H9 (cell line): ENCODE results near the gene STYK1. TPM values are rescaled to one million over a fixed set of nuclear protein-coding genes. Genes with fewer than 3 reads are reported as not detected.

Experiments
- DNase-seq: peaks from one replicate; pipeline ENCODE4 v3.0.0-alpha.2; 2017
- H2AFZ ChIP-seq: one replicate; pipeline ENCODE4 v1.6.1; 2013; ENCODE audit warnings: mild to moderate bottlenecking, low read length, control low read depth, moderate library complexity
- H2AK5ac ChIP-seq: 2 replicates; pipeline ENCODE4 v1.6.1; 2013; ENCODE audit warnings: low read length, control low read depth, mixed read lengths; ENCODE audit not compliant: insufficient read length
- H2BK120ac ChIP-seq: one replicate; pipeline ENCODE4 v1.6.1; 2013; ENCODE audit warnings: low read depth, mild to moderate bottlenecking, low read length, control low read depth, inconsistent platforms; ENCODE audit not compliant: poor library complexity, severe bottlenecking
- H2BK12ac ChIP-seq: 2 replicates; pipeline ENCODE4 v1.6.1; 2013; ENCODE audit warnings: low read length, control low read depth, mixed read lengths, low read depth; ENCODE audit not compliant: insufficient read length
- H2BK15ac ChIP-seq: 2 replicates; pipeline ENCODE4 v1.6.1; 2013; ENCODE audit warnings: low read depth, low read length, control low read depth
- H2BK20ac ChIP-seq: one replicate; pipeline ENCODE4 v1.6.1; 2013; ENCODE audit warnings: low read depth, mild to moderate bottlenecking, low read length, control low read depth, inconsistent platforms; ENCODE audit not compliant: poor library complexity, severe bottlenecking
- H2BK5ac ChIP-seq: 2 replicates; pipeline ENCODE4 v1.6.1; 2013; ENCODE audit warnings: low read length, control low read depth, mixed read lengths; ENCODE audit not compliant: insufficient read length
- H3K14ac ChIP-seq: 2 replicates; pipeline ENCODE4 v1.6.1; 2013; ENCODE audit warnings: low read length, control low read depth; ENCODE audit not compliant: insufficient read depth
- H3K18ac ChIP-seq: 2 replicates; pipeline ENCODE4 v1.6.1; 2013; ENCODE audit warnings: low read depth, mild to moderate bottlenecking, mixed read lengths, low read length, control low read depth; ENCODE audit not compliant: insufficient read length
- H3K23ac ChIP-seq: 2 replicates; pipeline ENCODE4 v1.6.1; 2013; ENCODE audit warnings: low read length, control low read depth, mixed read lengths, low read depth; ENCODE audit not compliant: insufficient read length
- H3K23me2 ChIP-seq: 2 replicates; pipeline ENCODE4 v1.6.1; 2013; ENCODE audit warnings: low read depth, mild to moderate bottlenecking, mixed read lengths, low read length, control low read depth; ENCODE audit not compliant: insufficient read length, poor library complexity, severe bottlenecking
- H3K27ac ChIP-seq: 2 replicates; pipeline ENCODE4 v1.5.1; 2013; ENCODE audit warnings: low read length, control low read depth, mixed read lengths, low read depth; ENCODE audit not compliant: insufficient read length
- H3K27me3 ChIP-seq: 2 replicates; pipeline ENCODE4 v1.6.1; 2013; ENCODE audit warnings: low read length, control low read depth, inconsistent platforms; ENCODE audit not compliant: insufficient read depth
- H3K4ac ChIP-seq: 2 replicates; pipeline ENCODE4 v1.6.1; 2013; ENCODE audit warnings: low read depth, mild to moderate bottlenecking, control low read depth, inconsistent platforms, low read length, moderate library complexity
- H3K4me1 ChIP-seq: 2 replicates; pipeline ENCODE4 v1.6.1; 2013; ENCODE audit warnings: low read length, control low read depth, inconsistent platforms; ENCODE audit not compliant: insufficient read depth
- H3K4me2 ChIP-seq: 2 replicates; pipeline ENCODE4 v1.6.1; 2013; ENCODE audit warnings: low read length, control low read depth, mixed read lengths; ENCODE audit not compliant: insufficient read length, insufficient read depth
- H3K56ac ChIP-seq: 2 replicates; pipeline ENCODE4 v1.6.1; 2013; ENCODE audit warnings: low read depth, mild to moderate bottlenecking, mixed read lengths, low read length, control low read depth; ENCODE audit not compliant: insufficient read length
- H3K79me1 ChIP-seq: 2 replicates; pipeline ENCODE4 v1.6.1; 2013; ENCODE audit warnings: low read depth, mild to moderate bottlenecking, moderate library complexity, low read length, control low read depth, inconsistent platforms; ENCODE audit not compliant: insufficient read depth, poor library complexity, severe bottlenecking
- H3K79me2 ChIP-seq: 2 replicates; pipeline ENCODE4 v1.6.1; 2013; ENCODE audit warnings: low read length, control low read depth, inconsistent platforms; ENCODE audit not compliant: insufficient read depth
- H3K9ac ChIP-seq: 2 replicates; pipeline ENCODE4 v1.6.1; 2013; ENCODE audit warnings: low read length, control low read depth, mixed read lengths; ENCODE audit not compliant: insufficient read length; ENCODE audit errors: extremely low read depth
- H3K9me3 ChIP-seq: one replicate; pipeline ENCODE4 v1.6.1; 2013; ENCODE audit warnings: low read depth, low read length, inconsistent platforms; ENCODE audit not compliant: control insufficient read depth
- H3T11ph ChIP-seq: one replicate; pipeline ENCODE4 v1.6.1; 2013; ENCODE audit warnings: mild to moderate bottlenecking, low read length, control low read depth, inconsistent platforms
- H4K20me1 ChIP-seq: one replicate; pipeline ENCODE4 v1.6.1; 2013; ENCODE audit not compliant: control insufficient read depth, insufficient read length, insufficient read depth
- H4K5ac ChIP-seq: 2 replicates; pipeline ENCODE4 v1.6.1; 2013; ENCODE audit warnings: low read depth, mild to moderate bottlenecking, mixed read lengths, low read length, control low read depth; ENCODE audit not compliant: insufficient read length
- H4K8ac ChIP-seq: replicated peaks from 2 replicates; pipeline ENCODE4 v1.6.1; 2013; ENCODE audit warnings: low read length, control low read depth, mixed read lengths, low read depth; ENCODE audit not compliant: insufficient read length
- H4K91ac ChIP-seq: 2 replicates; pipeline ENCODE4 v1.6.1; 2013; ENCODE audit warnings: low read depth, mild to moderate bottlenecking, moderate library complexity, mixed read lengths, low read length, control low read depth; ENCODE audit not compliant: insufficient read length
- H3K27ac Mint-ChIP-seq, 3 experiments: 2 replicates in 2 of 3; 3 replicates in 1 of 3; pipeline ENCODE4 v1.8.0; 2020 to 2021; ENCODE audit warnings: mixed read lengths in 3 of 3, mild to moderate bottlenecking in 1 of 3, moderate library complexity in 1 of 3
- H3K27me3 Mint-ChIP-seq: 2 replicates; pipeline ENCODE4 v1.8.0; 2021; ENCODE audit warnings: low read depth, mild to moderate bottlenecking, moderate library complexity, mixed read lengths
- H3K36me3 Mint-ChIP-seq, 3 experiments: 2 replicates in 2 of 3; 3 replicates in 1 of 3; pipeline ENCODE4 v1.8.0; 2020 to 2021; ENCODE audit warnings: low read depth in 3 of 3, mixed read lengths in 3 of 3; ENCODE audit not compliant: insufficient read depth in 1 of 3
- H3K4me1 Mint-ChIP-seq, 2 experiments: 2 replicates each; pipeline ENCODE4 v1.8.0; 2020; ENCODE audit warnings: mixed read lengths in 2 of 2
- H3K4me3 Mint-ChIP-seq, 2 experiments: 2 replicates in 1 of 2; 3 replicates in 1 of 2; pipeline ENCODE4 v1.8.0; 2020 to 2021; ENCODE audit warnings: mild to moderate bottlenecking in 2 of 2, mixed read lengths in 2 of 2, moderate library complexity in 1 of 2
- H3K9me3 Mint-ChIP-seq, 2 experiments: 2 replicates in 1 of 2; 3 replicates in 1 of 2; pipeline ENCODE4 v1.8.0; 2020; ENCODE audit warnings: mild to moderate bottlenecking in 2 of 2, mixed read lengths in 2 of 2, moderate library complexity in 1 of 2
- CTCF ChIP-seq: fragments of 200-600 bp; sonication (generic); conservative IDR thresholded peaks from 3 replicates; pipeline ENCODE4 v1.8.0; 2021; ENCODE audit warnings: antibody characterized with exemption, mild to moderate bottlenecking
- WGBS: extraction: QIAGEN DNeasy Blood & Tissue Kit; methylation state at CpG from one replicate; pipeline ENCODE4 v1.1.7; 2013; ENCODE audit warnings: missing lambda C conversion rate, low lambda C conversion rate, mixed read lengths; ENCODE audit not compliant: insufficient read length; ENCODE audit errors: extremely low coverage; 5-methylcytosine and 5-hydroxymethylcytosine counted together
- total RNA-seq: library from RNA; stranded (reverse); gene quantifications from 2 replicates; pipeline ENCODE4 v1.2.1, GENCODE V29; 2021

STYK1 gene
- total RNA-seq, 1 experiment from 2014 or later: 0.37 TPM

- Mint-ChIP-seq H3K9me3 (no peaks in the 10 kb centered on the region), H3K4me3 (no peak overlapping the region), H3K36me3 (peaks cover 39 to 84% (median 82%) of the 10 kb centered on the region in 3 experiments), H3K27ac (no peak overlapping the region), H3K27me3 (no peaks in the 10 kb centered on the region), H3K4me1 (no peaks in the 10 kb centered on the region)
- no peak overlapping the region for H4K8ac ChIP-seq
- no peak overlapping the region for H3K4me2 ChIP-seq
- no peak overlapping the region for H3K9ac ChIP-seq
- no peaks in the 10 kb centered on the region for H3K4me1 ChIP-seq
- no CpG with 5 or more reads among the region's 2 CpGs for WGBS
- H3K79me1 ChIP-seq: no peaks in the 10 kb centered on the region
- H2BK15ac ChIP-seq: no peak overlapping the region
- no peak overlapping the region for H2BK5ac ChIP-seq
- no peak overlapping the region for H4K5ac ChIP-seq
- H3K23me2 ChIP-seq: no peaks in the 10 kb centered on the region
- H3K27me3 ChIP-seq: no peaks in the 10 kb centered on the region
- H2AFZ ChIP-seq: no peak overlapping the region
- no peak overlapping the region for H3K27ac ChIP-seq
- TF ChIP-seq CTCF: no peak
- no peak overlapping the region for H3K18ac ChIP-seq
- no peak overlapping the region for H2BK120ac ChIP-seq
- no peak overlapping the region for H3T11ph ChIP-seq
- H3K14ac ChIP-seq: no peak overlapping the region
- no peak overlapping the region for H3K56ac ChIP-seq
- H2BK20ac ChIP-seq: no peak overlapping the region
- no peaks in the 10 kb centered on the region for H4K20me1 ChIP-seq
- H3K23ac ChIP-seq: no peak overlapping the region
- H3K4ac ChIP-seq: no peak overlapping the region
- no peak overlapping the region for H2AK5ac ChIP-seq
- no peak for DNase-seq
- H2BK12ac ChIP-seq: no peak overlapping the region
- no peaks in the 10 kb centered on the region for H3K79me2 ChIP-seq
- no peaks in the 10 kb centered on the region for H3K9me3 ChIP-seq
- no peak overlapping the region for H4K91ac ChIP-seq
Observed at GRCh38 chr12:10705655-10706054, 31.8 kb upstream of the STYK1 start.
